Activated T-cell treated with anti-CD3 and anti-CD28 coated beads for 48 hours (primary cell): ENCODE measurements around the gene FAM163B.
A peak's percentile ranks its signal among the peaks of the same experiment; 100 is the strongest.

Source experiments
- DNase-seq: peaks from one replicate; pipeline ENCODE4 v3.0.0-alpha.2; 2020; ENCODE audit warnings: low read depth

Gene FAM163B

DNA sequence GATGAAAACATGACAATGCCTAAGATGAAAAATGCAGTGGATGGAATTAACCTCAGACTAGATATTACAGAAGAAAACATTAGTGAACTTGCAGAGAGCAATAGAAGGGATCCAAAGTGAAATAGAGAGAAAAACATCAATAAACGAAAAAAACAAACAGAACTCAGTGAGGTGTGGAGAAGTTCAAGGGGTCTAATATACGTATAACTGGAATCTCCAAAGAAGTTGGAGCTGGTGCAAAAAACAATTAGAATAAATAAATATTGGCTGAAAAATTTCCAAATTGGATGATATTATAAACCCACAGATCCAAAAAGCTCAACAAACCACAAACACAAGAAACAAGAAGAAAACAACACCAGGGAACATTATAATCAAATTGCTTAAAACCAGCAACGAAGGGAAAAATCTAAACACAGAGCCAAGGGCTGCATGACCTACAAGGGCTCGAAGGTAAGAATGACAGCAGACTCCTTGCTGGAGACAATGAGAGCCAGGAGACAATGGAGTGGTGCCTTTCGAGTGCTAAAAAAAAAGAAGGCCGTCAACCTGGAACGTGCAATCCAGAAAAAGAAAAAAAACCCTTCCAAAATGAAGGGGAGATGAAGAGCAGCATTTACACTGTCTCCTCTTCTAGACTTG, 11.8 kb downstream of the FAM163B start:
- DNase-seq = no peak

- DNase-seq = no peak
Observed at GRCh38 chr9:133595910-133596309, 13.3 kb downstream of the FAM163B start.

GRCh38 chr9:133594310-133594709, 14.9 kb downstream of the FAM163B start:
- no peak for DNase-seq

DNA sequence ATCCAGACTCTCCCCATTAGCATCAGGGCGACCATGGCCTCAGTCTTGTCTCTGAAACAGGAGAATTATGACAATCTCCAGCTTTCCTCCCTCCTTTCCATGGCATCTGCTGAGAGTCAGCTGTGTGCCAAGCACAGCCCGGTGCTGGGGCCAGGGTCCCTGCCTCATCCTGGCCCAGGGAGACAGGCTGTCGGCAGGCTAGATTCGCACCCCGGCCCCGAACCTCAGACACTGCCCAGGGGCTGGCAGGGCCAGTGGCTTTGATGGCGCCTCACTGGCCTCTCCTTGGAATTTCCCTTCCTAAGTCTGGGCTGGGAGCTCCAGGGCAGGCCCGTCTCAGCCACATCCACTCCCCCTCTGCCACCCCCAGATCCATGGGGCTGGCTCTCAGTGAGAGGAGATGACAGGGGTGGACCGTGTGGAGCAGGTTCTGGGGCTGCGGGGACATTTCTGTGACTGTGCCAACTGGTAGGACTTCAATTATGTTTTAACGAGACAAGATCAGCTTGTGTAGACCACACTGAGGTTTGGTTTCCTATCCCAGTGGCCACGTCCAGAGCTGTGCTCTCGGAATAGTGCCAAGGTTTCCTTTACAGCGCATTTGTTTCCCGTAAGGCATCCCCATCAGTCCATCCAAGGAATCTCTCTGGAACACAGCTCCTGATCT, 15.5 kb downstream of the FAM163B start:
- no peak for DNase-seq

DNA sequence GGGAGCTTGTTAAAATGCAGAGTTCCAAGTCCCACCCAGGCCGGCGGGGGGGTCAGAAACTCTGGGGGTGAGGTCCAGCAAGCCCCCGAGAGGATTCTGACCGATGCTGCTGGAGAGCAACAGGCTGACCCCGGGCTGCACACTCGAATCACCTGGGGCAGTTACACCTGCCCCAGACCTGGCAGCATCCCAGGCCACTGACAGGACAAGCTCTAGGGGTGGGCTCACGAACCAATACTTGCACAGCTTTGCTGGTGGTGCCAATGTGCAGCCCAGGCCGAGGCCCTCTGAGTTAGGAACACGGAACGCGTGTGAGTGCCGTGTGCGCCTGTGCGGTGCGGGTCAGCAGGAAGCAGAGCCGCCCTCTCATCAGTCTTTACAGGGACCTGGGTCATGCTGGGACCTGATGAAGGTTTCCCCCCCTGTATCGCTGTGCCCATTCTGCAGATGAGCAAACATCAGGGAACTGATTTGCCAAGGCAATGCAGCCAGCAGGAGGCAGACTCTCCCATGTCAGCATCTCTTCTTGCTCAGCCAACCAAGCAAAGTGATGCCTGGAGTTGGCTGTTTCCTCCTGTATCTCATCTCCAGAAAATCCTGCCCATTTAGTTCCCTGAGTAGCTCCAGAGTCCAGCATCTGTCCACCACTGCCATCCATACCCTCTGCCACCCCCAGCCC, 16.3 kb downstream of the FAM163B start:
- no peak for DNase-seq

DNA sequence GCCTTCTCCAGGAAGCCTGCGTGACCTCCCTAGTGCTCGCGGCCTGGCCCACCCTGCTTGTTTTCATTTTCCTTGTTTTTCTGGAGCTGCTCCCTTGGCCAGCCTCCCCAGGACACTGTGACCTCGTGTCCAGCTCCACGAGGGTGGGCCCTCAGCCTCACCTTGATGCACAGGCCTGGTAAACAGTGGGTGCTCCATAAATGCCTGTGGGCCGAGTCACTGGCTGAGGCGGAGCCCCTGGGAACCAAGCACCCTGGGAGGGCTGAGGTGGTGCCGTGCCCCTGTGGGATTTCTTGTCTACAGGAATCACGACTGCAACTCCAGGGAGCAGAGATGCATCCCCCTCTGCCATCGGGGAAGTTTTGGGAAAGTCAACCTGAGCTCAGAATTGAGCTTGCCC, 17.2 kb downstream of the FAM163B start:
- DNase-seq = no peak

DNA sequence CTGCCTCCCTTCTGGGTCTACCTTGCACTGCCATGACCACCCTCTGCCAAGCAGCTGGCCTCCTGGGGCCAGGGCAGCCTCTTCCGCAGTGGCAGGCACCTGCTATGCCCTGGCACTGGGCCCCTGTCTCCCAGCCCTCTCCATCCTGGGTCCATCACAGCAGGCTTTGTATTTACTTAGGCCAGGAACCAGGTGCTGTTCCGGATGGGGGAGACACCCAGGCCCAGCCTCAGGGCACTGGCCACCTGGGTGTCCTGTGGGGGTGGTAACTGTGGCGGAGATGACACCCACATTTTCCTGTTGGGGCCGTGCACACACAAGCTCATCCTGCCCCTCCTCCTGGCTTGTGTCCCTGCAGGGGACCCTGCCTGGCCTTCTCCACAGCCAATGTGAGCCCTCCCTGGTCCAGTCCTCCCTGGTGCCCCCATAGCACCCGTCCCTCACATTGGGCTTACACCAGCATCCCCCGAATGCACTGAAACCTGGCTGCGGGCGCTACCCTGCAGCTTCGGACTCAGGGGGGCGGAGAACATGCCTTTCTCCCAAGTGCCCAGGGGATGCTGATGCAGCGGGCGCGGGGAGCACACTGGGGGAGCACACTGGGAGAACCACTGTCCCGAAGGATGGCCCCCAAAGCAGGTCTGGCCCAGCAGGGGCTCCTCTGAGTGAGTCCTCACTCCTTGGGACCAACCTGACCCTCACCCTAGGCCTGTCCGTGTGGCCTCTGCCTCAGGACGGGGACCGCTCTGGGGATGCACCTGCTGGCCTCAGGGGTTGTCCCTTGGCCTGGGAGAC, 17.9 kb downstream of the FAM163B start:
- no peak for DNase-seq

GRCh38 chr9:133590231-133590855, 18.8 kb downstream of the FAM163B start:
- DNase-seq = no peak

DNA sequence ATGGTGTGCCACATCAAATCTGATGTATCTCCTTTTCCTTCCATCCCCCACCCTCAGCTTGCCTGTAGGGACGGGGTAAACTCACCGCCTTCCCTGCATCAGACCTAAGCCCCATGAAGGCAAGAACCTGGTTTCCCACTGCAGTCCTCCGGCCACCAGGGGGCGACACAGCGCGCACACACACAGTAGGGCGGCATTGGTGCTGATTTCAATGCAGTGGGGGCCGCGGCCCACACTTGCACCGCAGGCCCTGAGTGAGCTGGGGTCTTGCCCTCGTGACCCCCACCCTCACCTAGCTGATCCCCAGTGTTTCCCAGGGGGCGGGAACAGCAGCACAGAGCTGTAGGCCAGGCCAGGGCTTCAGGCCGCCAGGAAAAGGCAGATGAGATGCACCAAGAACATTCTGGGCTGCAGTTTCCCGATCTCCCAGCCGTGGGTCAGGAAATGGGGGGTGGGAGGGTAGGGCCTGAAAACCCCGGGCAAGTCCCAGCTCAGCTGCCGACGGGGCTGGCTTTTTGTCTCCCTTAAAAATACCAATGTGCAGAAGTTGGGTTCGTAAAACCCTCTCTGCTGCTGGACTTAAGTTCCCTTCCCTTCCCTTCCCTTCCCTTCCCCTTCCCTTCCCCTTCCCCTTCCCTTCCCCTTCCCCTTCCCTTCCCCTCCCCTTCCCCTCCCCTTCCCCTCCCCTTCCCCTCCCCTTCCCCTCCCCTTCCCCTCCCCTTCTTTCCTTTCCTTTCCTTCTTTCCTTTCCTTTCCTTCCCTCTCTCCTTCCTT, 19.5 kb downstream of the FAM163B start:
- DNase-seq = peak; percentile 34

DNA sequence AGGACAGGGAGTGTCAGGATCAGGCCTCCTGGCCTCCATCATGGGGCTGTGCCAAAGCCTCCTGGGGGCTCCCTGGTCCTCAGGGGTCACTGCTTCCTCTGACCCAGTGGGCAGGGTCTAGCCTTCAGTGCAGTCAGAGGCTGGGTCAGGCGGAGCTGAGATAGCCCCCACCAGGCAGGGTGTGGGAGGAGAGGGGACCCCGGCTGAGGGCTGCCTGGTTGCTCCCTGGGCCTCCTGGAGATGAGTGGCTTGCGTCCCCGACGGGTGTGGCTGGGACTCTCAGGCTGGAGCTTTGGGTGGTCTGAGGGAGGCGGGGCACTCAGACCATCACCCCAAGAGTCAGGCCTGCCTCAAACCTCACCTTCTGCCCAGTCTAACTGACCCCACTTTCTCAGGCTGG, 21.7 kb downstream of the FAM163B start:
- no peak for DNase-seq

GRCh38 chr9:133587051-133587450, 22.1 kb downstream of the FAM163B start:
- DNase-seq = no peak

DNA sequence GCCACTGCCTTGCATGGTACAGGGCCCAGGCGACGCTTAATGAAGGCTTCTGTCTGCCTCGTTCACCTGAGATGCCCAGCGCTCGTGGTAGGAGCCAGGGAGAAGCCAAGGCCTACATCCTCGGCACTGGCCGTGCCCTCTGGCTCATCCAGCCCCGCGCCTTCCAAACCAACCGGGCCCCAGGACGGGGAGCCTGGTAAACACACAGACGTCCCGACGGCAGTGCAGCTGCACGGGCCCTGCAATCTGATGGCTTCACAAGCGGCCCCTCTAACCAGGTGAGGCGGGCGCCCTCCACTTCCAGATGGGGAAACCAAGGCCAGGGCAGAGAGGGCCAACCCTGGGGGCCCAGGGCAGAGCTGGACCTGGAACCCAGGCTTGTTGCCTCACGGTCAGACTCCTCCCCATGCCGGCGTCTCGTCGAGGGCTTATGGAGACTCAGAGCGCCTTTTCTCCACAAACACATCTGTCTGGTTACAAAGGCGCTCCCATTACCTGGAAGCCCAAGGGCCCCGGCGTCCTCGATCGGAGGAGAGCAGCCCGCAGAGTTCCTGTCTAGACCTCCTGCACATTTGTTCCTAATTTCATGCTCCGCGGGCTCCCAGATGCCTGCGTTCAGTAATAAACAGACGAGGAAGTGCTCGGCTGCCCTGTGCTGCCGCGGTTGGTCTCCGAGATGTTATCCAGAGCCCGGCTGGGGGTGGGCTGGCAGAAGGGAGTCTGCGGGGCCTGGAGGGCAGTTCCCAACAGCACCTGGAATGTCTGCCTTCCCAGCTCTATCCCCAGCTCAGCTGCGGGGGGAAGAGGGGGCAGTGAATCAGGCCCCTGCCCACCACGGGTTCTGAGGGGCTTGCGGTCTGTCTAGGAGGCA, 23.5 kb downstream of the FAM163B start:
- DNase-seq = no peak

DNA sequence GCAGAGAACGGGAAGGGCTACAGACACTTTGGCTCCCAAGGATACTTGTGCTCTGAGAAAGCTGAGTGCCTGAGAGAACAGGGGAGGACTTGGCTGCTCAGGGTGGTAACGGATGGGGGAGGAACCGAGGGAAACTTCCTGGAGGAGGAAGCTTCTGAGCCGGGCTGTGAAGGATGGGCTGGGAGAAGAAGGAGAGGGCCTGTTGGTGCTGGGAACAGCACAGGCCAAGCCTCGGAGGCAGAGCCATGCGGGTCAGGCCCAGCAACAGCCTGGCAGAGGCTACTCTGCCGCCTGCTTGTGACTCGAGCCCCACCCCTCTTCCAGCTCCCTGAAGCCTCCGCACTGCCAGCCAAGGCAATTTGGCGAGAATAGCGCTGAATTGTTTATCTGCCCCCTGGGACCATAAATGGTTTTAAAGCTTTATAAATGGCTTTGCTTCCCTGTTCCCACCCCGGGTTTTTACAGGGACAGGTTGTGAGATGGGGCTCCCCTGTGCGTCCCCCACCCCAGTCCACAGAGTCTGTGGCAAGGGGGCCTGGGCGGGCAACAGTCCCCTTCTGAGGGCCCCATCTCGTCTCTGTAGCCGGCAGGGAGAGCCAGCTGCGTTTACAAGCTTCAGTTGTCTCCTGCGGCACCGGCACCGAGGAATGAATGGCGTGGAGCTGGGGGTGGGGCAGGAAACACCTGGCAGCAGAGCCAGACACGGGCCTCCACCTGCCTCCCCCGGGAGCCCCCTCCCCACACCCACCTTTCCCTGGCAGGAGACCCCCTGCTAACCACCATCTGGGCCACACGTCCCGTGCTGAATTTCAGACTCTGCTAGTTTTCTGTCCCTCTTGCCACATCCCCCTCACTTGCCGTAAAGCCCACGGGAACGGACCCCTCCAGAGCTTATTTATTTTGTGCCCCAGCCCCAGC, 24.4 kb downstream of the FAM163B start:
- no peak for DNase-seq

DNA sequence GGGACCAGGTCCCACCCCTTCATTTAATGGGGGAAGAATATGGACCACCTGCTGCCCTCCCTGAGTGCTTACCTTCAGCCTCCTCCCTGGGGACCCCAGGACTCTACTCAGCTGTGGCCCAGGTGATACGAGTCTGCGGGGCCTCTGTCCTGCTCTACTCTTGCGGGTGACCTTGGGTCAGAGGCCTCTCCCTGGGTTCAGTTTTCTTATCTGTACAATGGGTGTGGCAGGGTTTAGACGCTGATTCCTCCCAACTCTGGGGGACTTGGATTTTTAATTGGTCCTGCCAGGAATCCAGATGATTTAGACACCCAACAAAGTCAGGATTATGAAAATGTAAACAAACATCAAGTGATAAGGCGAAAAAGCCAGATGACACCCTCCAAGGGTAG, 25.0 kb downstream of the FAM163B start:
- DNase-seq = no peak

- no peak for DNase-seq
Observed at GRCh38 chr9:133583586-133583985, 25.6 kb downstream of the FAM163B start.

DNA sequence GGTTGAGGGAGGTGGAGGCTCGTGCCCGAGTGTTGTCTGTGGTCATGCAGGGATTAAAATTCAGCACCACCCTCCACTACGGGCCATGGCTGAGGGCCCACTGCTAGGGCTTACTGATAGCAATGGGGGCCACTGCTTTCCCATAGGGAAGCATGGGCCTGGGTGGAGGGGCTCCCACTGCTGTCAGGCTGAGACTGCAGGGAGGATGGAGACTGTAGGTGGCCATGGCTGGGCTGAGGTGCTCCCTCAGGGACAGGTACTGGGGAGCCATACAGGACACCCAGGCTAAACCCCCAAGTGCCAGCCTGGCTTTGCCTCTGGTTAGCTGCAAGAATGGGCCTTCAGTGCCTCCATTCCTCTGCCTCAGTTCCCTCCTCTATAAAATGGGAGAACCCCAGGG, 26.1 kb downstream of the FAM163B start:
- no peak for DNase-seq

GRCh38 chr9:133582501-133583045, 26.6 kb downstream of the FAM163B start:
- no peak for DNase-seq

DNA sequence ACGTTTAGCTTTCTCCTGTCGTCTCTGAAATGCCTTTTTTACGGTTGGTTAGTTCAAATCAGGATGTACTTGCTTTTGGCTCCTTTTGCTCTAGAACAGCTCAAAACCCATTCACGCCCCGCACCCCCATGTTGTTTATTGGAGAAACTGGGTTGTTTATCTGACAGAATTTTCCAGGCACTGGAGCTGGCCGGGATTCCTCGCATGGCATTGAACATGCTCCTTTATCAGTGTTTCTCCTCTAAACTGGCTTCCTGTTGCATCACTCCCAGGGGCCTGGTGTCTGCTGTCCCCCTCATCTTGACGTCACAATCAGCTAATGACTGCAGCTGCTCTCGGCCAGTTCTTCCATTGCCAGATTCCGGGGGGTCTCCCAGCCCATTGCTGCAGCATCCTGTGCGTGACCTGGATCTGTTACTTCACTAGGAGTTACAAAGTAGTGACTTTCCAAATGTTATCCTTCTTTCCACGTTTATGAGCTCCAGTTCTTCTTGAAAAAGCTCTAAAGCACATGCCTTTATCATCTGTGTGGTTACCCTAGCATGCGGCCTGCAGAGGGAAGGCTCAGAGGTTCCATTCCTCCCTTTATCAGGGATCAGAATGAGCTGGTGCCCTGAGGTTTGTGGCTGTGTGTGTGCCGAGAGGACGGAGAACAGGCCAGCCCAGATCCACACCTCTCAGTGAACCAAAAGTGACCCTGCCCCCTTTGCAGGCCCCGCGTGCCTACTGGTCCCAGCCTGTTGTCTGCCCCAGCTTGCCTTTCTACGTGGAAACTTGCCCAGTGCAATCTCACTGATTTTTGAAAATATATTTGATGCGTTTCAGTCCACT, 27.5 kb downstream of the FAM163B start:
- DNase-seq = no peak
